GM23338 (cell line): ENCODE results near the gene MPRIP. TPM values are rescaled to one million over a fixed set of nuclear protein-coding genes. Genes with fewer than 3 reads are reported as not detected.

Source experiments
- ATAC-seq: fragments of 200-7000 bp; cut with Tn5 transposase; 3 replicates; pipeline ENCODE4 v1.9.1; 2020
- DNase-seq: peaks from one replicate; pipeline ENCODE4 v3.0.0-alpha.2; 2015; ENCODE audit warnings: low spot score
- H2AFZ ChIP-seq: fragments of 200-600 bp; sonication (generic); 2 replicates; pipeline ENCODE4 v1.8.0; 2016; ENCODE audit warnings: antibody characterized with exemption, mild to moderate bottlenecking, moderate library complexity
- H3F3A ChIP-seq: fragments of 200-600 bp; sonication (generic); replicated peaks from 2 replicates; pipeline ENCODE4 v1.8.0; 2017; ENCODE audit warnings: antibody characterized with exemption, mixed run types, low read depth
- H3K27ac ChIP-seq: fragments of 200-600 bp; sonication (generic); 2 replicates; pipeline ENCODE4 v1.6.1; 2016; ENCODE audit warnings: low read depth
- H3K27me3 ChIP-seq: fragments of 200-600 bp; sonication (generic); 2 replicates; pipeline ENCODE4 v1.8.0; 2016; ENCODE audit warnings: mild to moderate bottlenecking, mixed run types, moderate library complexity; ENCODE audit not compliant: insufficient read depth
- H3K36me3 ChIP-seq: fragments of 200-600 bp; sonication (generic); 2 replicates; pipeline ENCODE4 v1.8.0; 2016; ENCODE audit warnings: mild to moderate bottlenecking; ENCODE audit not compliant: insufficient read depth
- H3K4me1 ChIP-seq: fragments of 200-600 bp; sonication (generic); 2 replicates; pipeline ENCODE4 v1.8.0; 2016; ENCODE audit warnings: mild to moderate bottlenecking, moderate library complexity; ENCODE audit not compliant: insufficient read depth
- H3K4me2 ChIP-seq: fragments of 200-600 bp; sonication (generic); 2 replicates; pipeline ENCODE4 v1.7.1; 2017; ENCODE audit warnings: mixed run types
- H3K4me3 ChIP-seq: fragments of 200-600 bp; sonication (generic); 2 replicates; pipeline ENCODE4 v1.6.1; 2016; ENCODE audit warnings: mixed run types
- H3K79me2 ChIP-seq: fragments of 200-600 bp; sonication (generic); replicated peaks from 2 replicates; pipeline ENCODE4 v1.8.0; 2017; ENCODE audit warnings: mild to moderate bottlenecking; ENCODE audit not compliant: insufficient read depth
- H3K9me2 ChIP-seq: fragments of 200-600 bp; sonication (generic); 2 replicates; pipeline ENCODE4 v1.8.0; 2017; ENCODE audit not compliant: insufficient read depth
- H4K20me1 ChIP-seq: fragments of 200-600 bp; sonication (generic); replicated peaks from 2 replicates; pipeline ENCODE4 v1.8.0; 2017; ENCODE audit warnings: mild to moderate bottlenecking; ENCODE audit not compliant: insufficient read depth
- H3K27ac Mint-ChIP-seq: 2 replicates; pipeline ENCODE4 v1.8.0; 2020; ENCODE audit warnings: inconsistent platforms, mild to moderate bottlenecking, moderate library complexity, mixed read lengths
- H3K27me3 Mint-ChIP-seq: 3 replicates; pipeline ENCODE4 v1.8.0; 2022; ENCODE audit warnings: low read depth, mild to moderate bottlenecking, moderate library complexity, mixed read lengths, inconsistent platforms; ENCODE audit not compliant: insufficient read depth, poor library complexity
- H3K36me3 Mint-ChIP-seq: 3 replicates; pipeline ENCODE4 v1.8.0; 2021; ENCODE audit warnings: low read depth, mild to moderate bottlenecking, inconsistent platforms, moderate library complexity, mixed read lengths
- H3K4me1 Mint-ChIP-seq: 3 replicates; pipeline ENCODE4 v1.8.0; 2020; ENCODE audit warnings: mild to moderate bottlenecking, inconsistent platforms, mixed read lengths
- H3K4me3 Mint-ChIP-seq: 3 replicates; pipeline ENCODE4 v1.8.0; 2021; ENCODE audit warnings: moderate library complexity, mild to moderate bottlenecking, inconsistent platforms, mixed read lengths
- H3K9me3 Mint-ChIP-seq: 3 replicates; pipeline ENCODE4 v1.8.0; 2020; ENCODE audit warnings: moderate library complexity, mild to moderate bottlenecking, inconsistent platforms, mixed read lengths
- EZH2 ChIP-seq: fragments of 200-600 bp; sonication (generic); IDR thresholded peaks from one replicate; pipeline ENCODE4 v1.8.0; 2017; ENCODE audit warnings: antibody characterized with exemption, mild to moderate bottlenecking, low read depth; ENCODE audit not compliant: unreplicated experiment
- EZH2phosphoT487 ChIP-seq: fragments of 200-600 bp; sonication (generic); IDR thresholded peaks from one replicate; pipeline ENCODE4 v1.8.1; 2018; ENCODE audit warnings: antibody characterized with exemption; ENCODE audit not compliant: unreplicated experiment
- STAT1 ChIP-seq: IDR thresholded peaks from one replicate; pipeline ENCODE4 v1.6.1; 2016; ENCODE audit warnings: antibody characterized with exemption; ENCODE audit not compliant: unreplicated experiment
- ZNF114 ChIP-seq: fragments of 250-450 bp; sonication (Bioruptor Pico); IDR thresholded peaks from 2 replicates; pipeline ENCODE4 v1.5.0; 2020; ENCODE audit warnings: mild to moderate bottlenecking, moderate library complexity
- ZNF331 ChIP-seq: fragments of 250-450 bp; sonication (Bioruptor Pico); IDR thresholded peaks from 2 replicates; pipeline ENCODE4 v1.5.0; 2020; ENCODE audit warnings: low read depth, mild to moderate bottlenecking, moderate library complexity
- ZNF462 ChIP-seq: fragments of 250-450 bp; sonication (Bioruptor Pico); IDR thresholded peaks from 2 replicates; pipeline ENCODE4 v1.5.0; 2020; ENCODE audit warnings: mild to moderate bottlenecking, moderate library complexity
- polyA plus RNA-seq: library from polyadenylated mRNA; unstranded; fragments of >200 nt; fragmentation: Nextera tagmentation; extraction: Ambion mirVana; gene quantifications from 2 replicates; pipeline ENCODE4 v1.2.1, GENCODE V29; 2016
- total RNA-seq: library from RNA; depleted of rRNA; stranded (reverse); fragments of >200 nt; shearing (Covaris generic); gene quantifications from 2 replicates; pipeline ENCODE4 v1.2.3, GENCODE V29; 2014
- TF ChIP-seq, protein P1 (sequence below): IDR thresholded peaks from 2 replicates; pipeline ENCODE4 v1.6.1; 2016; ENCODE audit warnings: antibody characterized with exemption
- TF ChIP-seq, protein P2 (sequence below), 2 experiments: fragments of 200-600 bp in 1 of 2; sonication (generic) in 1 of 2; conservative IDR thresholded peaks; 2 replicates each; pipeline versions ENCODE4 v1.5.1 to v1.6.1; 2016 to 2017; ENCODE audit warnings: antibody characterized with exemption in 2 of 2, low read depth in 2 of 2, mild to moderate bottlenecking in 2 of 2, moderate library complexity in 1 of 2

MPRIP gene
- total and polyA plus RNA-seq, 2 experiments from 2014 or later = 39.3 to 113 TPM

DNA sequence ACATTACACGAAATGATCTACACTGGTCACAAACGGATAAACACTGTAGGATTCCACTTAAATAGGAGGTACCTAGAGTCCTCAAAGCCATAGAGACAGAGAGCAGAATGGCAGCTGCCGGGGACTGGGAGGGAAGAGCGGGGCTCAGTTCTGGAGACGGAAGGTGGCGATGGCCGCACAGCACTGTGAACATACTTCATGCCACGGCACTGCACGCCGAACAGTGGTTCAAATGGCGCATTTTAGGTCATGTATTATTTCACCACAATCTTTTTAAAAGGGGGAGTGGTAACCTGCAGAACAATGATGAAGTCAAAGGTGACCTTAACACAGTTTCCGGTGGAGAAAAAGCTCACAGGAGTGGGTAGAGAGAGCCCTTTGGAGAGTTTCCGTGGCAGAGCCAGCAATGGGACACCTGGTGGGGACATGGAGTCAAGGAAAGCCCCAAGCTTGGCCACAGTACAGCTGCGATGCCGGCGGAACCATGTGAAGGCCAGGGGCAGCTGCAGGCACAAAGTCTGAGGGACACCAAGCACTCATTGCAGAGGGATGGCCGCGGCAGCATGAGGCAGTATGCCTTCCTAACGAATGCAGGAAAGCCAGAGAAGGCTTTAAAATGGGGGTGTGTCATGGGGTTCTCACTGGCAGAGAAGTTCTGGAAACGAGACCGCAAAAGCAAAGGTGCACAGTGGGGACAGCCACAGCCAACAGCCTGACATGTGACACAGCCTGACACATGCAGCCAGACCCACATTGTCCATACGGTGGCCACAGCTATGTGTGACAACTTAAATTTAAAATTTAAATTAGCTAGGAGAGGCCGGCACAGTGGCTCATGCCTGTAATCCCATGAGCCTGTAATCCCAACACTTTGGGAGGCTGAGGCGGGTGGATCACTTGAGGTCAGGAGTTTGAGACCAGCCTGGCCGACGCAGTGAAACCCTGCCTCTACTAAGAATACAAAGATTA lies 187.4 kb downstream of the MPRIP start:
- no peaks in the 10 kb centered on the region for H3K9me2 ChIP-seq
- H3K36me3 ChIP-seq = peaks cover 20% of the 10 kb centered on the region
- peaks cover 4% of the 10 kb centered on the region; the same call in 1 of the 2 replicates for H4K20me1 ChIP-seq
- H3K4me2 ChIP-seq = no peak overlapping the region
- H3K4me1 Mint-ChIP-seq = no peaks in the 10 kb centered on the region
- no peak overlapping the region for H3K4me3 Mint-ChIP-seq
- no peaks in the 10 kb centered on the region for H3K4me1 ChIP-seq
- no peaks in the 10 kb centered on the region for H3F3A ChIP-seq
- H3K27ac Mint-ChIP-seq = no peak overlapping the region
- H3K36me3 Mint-ChIP-seq = peaks cover 63% of the 10 kb centered on the region
- H3K4me3 ChIP-seq = no peak overlapping the region
- TF ChIP-seq ZNF114 (CRISPR knock-in tag) = no peak
- no peak for TF ChIP-seq EZH2phosphoT487
- TF ChIP-seq EZH2 = no peak
- no peak for TF ChIP-seq STAT1
- peaks cover 12% of the 10 kb centered on the region for H3K27me3 Mint-ChIP-seq
- H3K79me2 ChIP-seq = peaks cover 22% of the 10 kb centered on the region
- no peak for ATAC-seq
- H3K27ac ChIP-seq = no peak overlapping the region
- no peak overlapping the region for H2AFZ ChIP-seq
- no peaks in the 10 kb centered on the region for H3K27me3 ChIP-seq
- DNase-seq = no peak
- H3K9me3 Mint-ChIP-seq = no peaks in the 10 kb centered on the region

GRCh38 chr17:17231621-17232302 lies 189.5 kb downstream of the MPRIP start:
- Histone ChIP-seq H3K9me2 (no peaks in the 10 kb centered on the region), H3K36me3 (peaks cover 7% of the 10 kb centered on the region; the same call in 1 of the 2 replicates), H3F3A (0 out of 2 replicates have a peak, but pooled peaks cover 5% of the 10 kb centered on the region), H4K20me1 (peaks cover 11% of the 10 kb centered on the region; the same call in 1 of the 2 replicates), H3K27ac (no peak overlapping the region), H3K4me1 (peaks cover 10% of the 10 kb centered on the region), H3K27me3 (no peaks in the 10 kb centered on the region), H3K4me3 (no peak overlapping the region), H2AFZ (no peak overlapping the region), H3K79me2 (peaks cover 42% of the 10 kb centered on the region), H3K4me2 (no peak overlapping the region)
- Mint-ChIP-seq H3K27ac (no peak overlapping the region), H3K36me3 (peaks cover 46% of the 10 kb centered on the region), H3K4me1 (peaks cover 13% of the 10 kb centered on the region), H3K4me3 (no peak overlapping the region), H3K9me3 (no peaks in the 10 kb centered on the region), H3K27me3 (peaks cover 12% of the 10 kb centered on the region)
- DNase-seq = no peak
- no peak for ATAC-seq
- TF ChIP-seq ZNF331 (CRISPR knock-in tag) (no peak), ZNF462 (CRISPR knock-in tag) (no peak)
- TF ChIP-seq, protein P1, sequence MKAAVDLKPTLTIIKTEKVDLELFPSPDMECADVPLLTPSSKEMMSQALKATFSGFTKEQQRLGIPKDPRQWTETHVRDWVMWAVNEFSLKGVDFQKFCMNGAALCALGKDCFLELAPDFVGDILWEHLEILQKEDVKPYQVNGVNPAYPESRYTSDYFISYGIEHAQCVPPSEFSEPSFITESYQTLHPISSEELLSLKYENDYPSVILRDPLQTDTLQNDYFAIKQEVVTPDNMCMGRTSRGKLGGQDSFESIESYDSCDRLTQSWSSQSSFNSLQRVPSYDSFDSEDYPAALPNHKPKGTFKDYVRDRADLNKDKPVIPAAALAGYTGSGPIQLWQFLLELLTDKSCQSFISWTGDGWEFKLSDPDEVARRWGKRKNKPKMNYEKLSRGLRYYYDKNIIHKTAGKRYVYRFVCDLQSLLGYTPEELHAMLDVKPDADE = no peak
- TF ChIP-seq, protein P2, sequence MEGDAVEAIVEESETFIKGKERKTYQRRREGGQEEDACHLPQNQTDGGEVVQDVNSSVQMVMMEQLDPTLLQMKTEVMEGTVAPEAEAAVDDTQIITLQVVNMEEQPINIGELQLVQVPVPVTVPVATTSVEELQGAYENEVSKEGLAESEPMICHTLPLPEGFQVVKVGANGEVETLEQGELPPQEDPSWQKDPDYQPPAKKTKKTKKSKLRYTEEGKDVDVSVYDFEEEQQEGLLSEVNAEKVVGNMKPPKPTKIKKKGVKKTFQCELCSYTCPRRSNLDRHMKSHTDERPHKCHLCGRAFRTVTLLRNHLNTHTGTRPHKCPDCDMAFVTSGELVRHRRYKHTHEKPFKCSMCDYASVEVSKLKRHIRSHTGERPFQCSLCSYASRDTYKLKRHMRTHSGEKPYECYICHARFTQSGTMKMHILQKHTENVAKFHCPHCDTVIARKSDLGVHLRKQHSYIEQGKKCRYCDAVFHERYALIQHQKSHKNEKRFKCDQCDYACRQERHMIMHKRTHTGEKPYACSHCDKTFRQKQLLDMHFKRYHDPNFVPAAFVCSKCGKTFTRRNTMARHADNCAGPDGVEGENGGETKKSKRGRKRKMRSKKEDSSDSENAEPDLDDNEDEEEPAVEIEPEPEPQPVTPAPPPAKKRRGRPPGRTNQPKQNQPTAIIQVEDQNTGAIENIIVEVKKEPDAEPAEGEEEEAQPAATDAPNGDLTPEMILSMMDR (conservative IDR thresholded peaks at IDR 0.05; ENCODE audit: low read depth in 2 of 2) = no peak
